GM12878 (cell line): ENCODE measurements around the gene ABCC4. TPM values are rescaled to one million over a fixed set of nuclear protein-coding genes. Genes with fewer than 3 reads are reported as not detected.

Experiments used
- ATAC-seq: fragments of 200-7000 bp; cut with Tn5 transposase; 3 replicates; pipeline ENCODE4 v1.9.1; 2020; ENCODE audit warnings: mild to moderate bottlenecking, moderate library complexity
- BruUV-seq: library from RNA; stranded (reverse); fragments of 400-500 nt; replicated peaks from 2 replicates; lab custom pipeline; 2021; lab: Mats Ljungman, UMichigan
- CTCF ChIA-PET: fragments of 300-600 bp; sonication (Branson Sonifier 250); formaldehyde crosslinking; extraction: SDS; loops from one replicate; lab custom pipeline; 2021; ENCODE audit warnings: inconsistent platforms; lab: Yijun Ruan, JAX
- POLR2A ChIA-PET: fragments of 350-600 bp; formaldehyde crosslinking; extraction: SDS; loops from one replicate; lab custom pipeline; 2021; ENCODE audit warnings: inconsistent platforms; lab: Charles Lee
- RAD21 ChIA-PET: fragments of 300-600 bp; sonication (Branson Sonifier 250); formaldehyde crosslinking; loops from one replicate; lab custom pipeline; 2023; ENCODE audit warnings: antibody characterized with exemption; ENCODE audit not compliant: unreplicated experiment; lab: Charles Lee
- SMC1A ChIA-PET: fragments of 300-600 bp; sonication (Branson Sonifier 250); formaldehyde crosslinking; loops from one replicate; lab custom pipeline; 2023; ENCODE audit not compliant: unreplicated experiment, uncharacterized antibody; lab: Charles Lee
- DNase-seq: peaks from one replicate; pipeline ENCODE4 v3.0.0-alpha.2; 2011; ENCODE audit warnings: low read depth, low spot score
- FAIRE-seq: peaks from 3 replicates; lab custom pipeline; 2011; peaks lifted over from hg19 to GRCh38; lab: Jason Lieb, UNC
- H2AFZ ChIP-seq: 2 replicates; pipeline ENCODE4 v1.6.0; 2011; ENCODE audit warnings: low read depth, low read length, control low read depth; ENCODE audit not compliant: control insufficient read depth
- H3K27ac ChIP-seq: 2 replicates; pipeline ENCODE4 v1.5.1; 2011; ENCODE audit warnings: control low read depth; ENCODE audit not compliant: control insufficient read depth, insufficient read depth
- H3K27me3 ChIP-seq, 2 experiments: replicated peaks in 1 of 2; 2 replicates each; pipeline versions ENCODE4 v1.6.0 to v1.6.1; 2011; ENCODE audit warnings: low read length in 1 of 2; ENCODE audit not compliant: control insufficient read depth in 2 of 2, insufficient read depth in 2 of 2
- H3K36me3 ChIP-seq, 2 experiments: 2 replicates each; pipeline ENCODE4 v1.5.1; 2011; ENCODE audit warnings: low read length in 1 of 2; ENCODE audit not compliant: control insufficient read depth in 2 of 2, insufficient read depth in 2 of 2
- H3K4me1 ChIP-seq: 2 replicates; pipeline ENCODE4 v1.6.1; 2011; ENCODE audit warnings: mild to moderate bottlenecking, low read length, moderate library complexity, mixed read lengths; ENCODE audit not compliant: control insufficient read depth, insufficient read depth
- H3K4me2 ChIP-seq: 2 replicates; pipeline ENCODE4 v1.6.0; 2011; ENCODE audit warnings: control low read depth; ENCODE audit not compliant: control insufficient read depth, insufficient read depth
- H3K4me3 ChIP-seq: fragments of 200-600 bp; sonication (generic); 2 replicates; pipeline ENCODE4 v1.5.1; 2016
- H3K79me2 ChIP-seq: 2 replicates; pipeline ENCODE4 v1.6.0; 2011; ENCODE audit warnings: low read length; ENCODE audit not compliant: control insufficient read depth, insufficient read depth
- H3K9ac ChIP-seq: 2 replicates; pipeline ENCODE4 v1.8.0; 2011; ENCODE audit warnings: low read length, control low read depth, mixed read lengths; ENCODE audit not compliant: control insufficient read depth, insufficient read depth
- H3K9me3 ChIP-seq: replicated peaks from 3 replicates; pipeline ENCODE4 v1.5.1; 2011; ENCODE audit warnings: mild to moderate bottlenecking, low read length; ENCODE audit not compliant: control insufficient read depth, insufficient read depth
- H4K20me1 ChIP-seq: 2 replicates; pipeline ENCODE4 v1.6.0; 2011; ENCODE audit not compliant: control insufficient read depth, insufficient read depth
- BMI1 ChIP-seq: fragments of 450-650 bp; IDR thresholded peaks from 2 replicates; pipeline ENCODE4 v1.6.1; 2016; ENCODE audit warnings: mild to moderate bottlenecking, moderate library complexity, borderline replicate concordance
- FOXK2 ChIP-seq: fragments of 450-650 bp; IDR thresholded peaks from 2 replicates; pipeline ENCODE4 v1.6.1; 2017; ENCODE audit warnings: mild to moderate bottlenecking, moderate library complexity
- JUND ChIP-seq: IDR thresholded peaks from 2 replicates; pipeline ENCODE4 v1.6.1; 2012; ENCODE audit warnings: low read depth, mild to moderate bottlenecking, low read length, improper control_type of control experiment, moderate library complexity
- LARP7 ChIP-seq: fragments of 450-650 bp; IDR thresholded peaks from 2 replicates; pipeline ENCODE4 v1.6.1; 2017; ENCODE audit warnings: mild to moderate bottlenecking
- NR2C2 ChIP-seq: IDR thresholded peaks from 2 replicates; pipeline ENCODE4 v1.6.1; 2011; ENCODE audit warnings: borderline replicate concordance, low read depth; ENCODE audit not compliant: control insufficient read depth, insufficient read length
- NRF1 ChIP-seq: conservative IDR thresholded peaks from 2 replicates; pipeline ENCODE4 v1.6.1; 2011; ENCODE audit warnings: mild to moderate bottlenecking, low read depth, low read length, improper control_type of control experiment
- PAX8 ChIP-seq: fragments of 450-650 bp; IDR thresholded peaks from 2 replicates; pipeline ENCODE4 v1.6.1; 2017; ENCODE audit warnings: mild to moderate bottlenecking, moderate library complexity
- SREBF2 ChIP-seq: IDR thresholded peaks from 2 replicates; pipeline ENCODE4 v1.6.1; 2012; ENCODE audit warnings: mild to moderate bottlenecking, low read length
- TCF3 ChIP-seq: IDR thresholded peaks from 2 replicates; pipeline ENCODE4 v1.6.1; 2012; ENCODE audit warnings: low read depth, mild to moderate bottlenecking, low read length, borderline replicate concordance; ENCODE audit not compliant: insufficient read depth
- WRNIP1 ChIP-seq: IDR thresholded peaks from 2 replicates; pipeline ENCODE4 v1.6.1; 2011; ENCODE audit warnings: low read depth, low read length, improper control_type of control experiment, borderline replicate concordance
- YBX1 ChIP-seq: fragments of 450-650 bp; IDR thresholded peaks from 2 replicates; pipeline ENCODE4 v1.6.1; 2016; ENCODE audit warnings: antibody characterized with exemption
- WGBS: methylation state at CpG from one replicate; pipeline ENCODE4 v1.1.6; 2016; ENCODE audit warnings: low lambda C conversion rate; ENCODE audit not compliant: insufficient replicate concordance, insufficient coverage; ENCODE audit errors: missing lambda C conversion rate; 5-methylcytosine and 5-hydroxymethylcytosine counted together
- in situ Hi-C: fragments of 300-500 bp; cut with MboI; formaldehyde crosslinking; loops from 9 replicates; pipeline ENCODE4 v1.14.3; 2018; ENCODE audit warnings: mixed read lengths
- intact Hi-C: fragments of 100-400 bp; cut with micrococcal nuclease; formaldehyde crosslinking; loops from one replicate; pipeline ENCODE4 v1.14.2; 2022; ENCODE audit not compliant: unreplicated experiment
- polyA plus RNA-seq, 11 experiments: library from polyadenylated mRNA; depleted of rRNA in 4 of 11; unstranded in 6 of 11; stranded (reverse) in 5 of 11; fragments of >200 nt; fragmentation: Nextera tagmentation in 4 of 11; fragmentation: Illumina TruSeq in 1 of 11; extraction: Ambion mirVana in 4 of 11; extraction: Trizol in 1 of 11; gene quantifications; 1 replicate in 1 of 11; 2 replicates in 10 of 11; pipeline versions ENCODE4 v1.2.1 to v1.2.3, GENCODE V29; 2011 to 2016; ENCODE audit warnings: inconsistent platforms in 2 of 11, missing spikeins in 2 of 11, low read depth in 1 of 11
- total RNA-seq, 4 experiments: library from RNA; depleted of rRNA in 3 of 4; stranded (reverse); fragments of >200 nt in 3 of 4; fragmentation: Illumina TruSeq in 1 of 4; extraction: Trizol in 1 of 4; gene quantifications; 2 replicates each; pipeline versions ENCODE4 v1.2.1 to v1.2.3, GENCODE V29; 2013 to 2021
- TF ChIP-seq, protein P1 (sequence below): fragments of 450-650 bp; IDR thresholded peaks from 2 replicates; pipeline ENCODE4 v1.6.1; 2017; ENCODE audit warnings: mild to moderate bottlenecking, moderate library complexity
- TF ChIP-seq, protein P2 (sequence below): fragments of 450-650 bp; IDR thresholded peaks from 2 replicates; pipeline ENCODE4 v1.6.1; 2017; ENCODE audit warnings: antibody characterized with exemption, mild to moderate bottlenecking, moderate library complexity

Gene ABCC4
- total and polyA plus RNA-seq, 10 of the 15 experiments (the other 5 are each of a cell fraction or from before 2014, with no cell fraction given): 7.2 to 44.4 (median 24.1) TPM

DNA sequence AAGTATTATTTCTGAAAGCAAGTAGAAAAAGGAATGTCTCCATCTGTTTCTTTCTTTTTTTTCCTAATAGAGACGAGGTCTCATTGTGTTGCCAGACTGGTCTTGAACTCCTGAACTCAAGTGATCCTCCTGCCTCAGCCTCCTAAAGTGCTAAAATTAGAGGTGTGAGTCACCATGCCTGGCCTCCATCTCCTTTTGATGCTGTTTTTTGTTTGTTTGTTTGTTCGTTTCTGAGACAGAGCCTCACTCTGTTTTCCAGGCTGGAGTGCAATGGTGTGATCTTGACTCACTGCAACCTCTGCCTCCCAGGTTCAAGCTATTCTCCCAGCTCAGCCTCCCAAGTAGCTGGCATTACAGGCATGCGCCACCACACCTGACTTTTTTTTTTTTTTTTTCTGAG is 14.5 kb upstream of the ABCC4 start (continued):
- TF ChIP-seq, protein P1, sequence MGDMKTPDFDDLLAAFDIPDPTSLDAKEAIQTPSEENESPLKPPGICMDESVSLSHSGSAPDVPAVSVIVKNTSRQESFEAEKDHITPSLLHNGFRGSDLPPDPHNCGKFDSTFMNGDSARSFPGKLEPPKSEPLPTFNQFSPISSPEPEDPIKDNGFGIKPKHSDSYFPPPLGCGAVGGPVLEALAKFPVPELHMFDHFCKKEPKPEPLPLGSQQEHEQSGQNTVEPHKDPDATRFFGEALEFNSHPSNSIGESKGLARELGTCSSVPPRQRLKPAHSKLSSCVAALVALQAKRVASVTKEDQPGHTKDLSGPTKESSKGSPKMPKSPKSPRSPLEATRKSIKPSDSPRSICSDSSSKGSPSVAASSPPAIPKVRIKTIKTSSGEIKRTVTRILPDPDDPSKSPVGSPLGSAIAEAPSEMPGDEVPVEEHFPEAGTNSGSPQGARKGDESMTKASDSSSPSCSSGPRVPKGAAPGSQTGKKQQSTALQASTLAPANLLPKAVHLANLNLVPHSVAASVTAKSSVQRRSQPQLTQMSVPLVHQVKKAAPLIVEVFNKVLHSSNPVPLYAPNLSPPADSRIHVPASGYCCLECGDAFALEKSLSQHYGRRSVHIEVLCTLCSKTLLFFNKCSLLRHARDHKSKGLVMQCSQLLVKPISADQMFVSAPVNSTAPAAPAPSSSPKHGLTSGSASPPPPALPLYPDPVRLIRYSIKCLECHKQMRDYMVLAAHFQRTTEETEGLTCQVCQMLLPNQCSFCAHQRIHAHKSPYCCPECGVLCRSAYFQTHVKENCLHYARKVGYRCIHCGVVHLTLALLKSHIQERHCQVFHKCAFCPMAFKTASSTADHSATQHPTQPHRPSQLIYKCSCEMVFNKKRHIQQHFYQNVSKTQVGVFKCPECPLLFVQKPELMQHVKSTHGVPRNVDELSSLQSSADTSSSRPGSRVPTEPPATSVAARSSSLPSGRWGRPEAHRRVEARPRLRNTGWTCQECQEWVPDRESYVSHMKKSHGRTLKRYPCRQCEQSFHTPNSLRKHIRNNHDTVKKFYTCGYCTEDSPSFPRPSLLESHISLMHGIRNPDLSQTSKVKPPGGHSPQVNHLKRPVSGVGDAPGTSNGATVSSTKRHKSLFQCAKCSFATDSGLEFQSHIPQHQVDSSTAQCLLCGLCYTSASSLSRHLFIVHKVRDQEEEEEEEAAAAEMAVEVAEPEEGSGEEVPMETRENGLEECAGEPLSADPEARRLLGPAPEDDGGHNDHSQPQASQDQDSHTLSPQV: no peak
- no peak for TF ChIP-seq BMI1
- TF ChIP-seq NR2C2: no peak
- no peak for TF ChIP-seq YBX1
- no peak for TF ChIP-seq TCF3
- TF ChIP-seq SREBF2: no peak

DNA sequence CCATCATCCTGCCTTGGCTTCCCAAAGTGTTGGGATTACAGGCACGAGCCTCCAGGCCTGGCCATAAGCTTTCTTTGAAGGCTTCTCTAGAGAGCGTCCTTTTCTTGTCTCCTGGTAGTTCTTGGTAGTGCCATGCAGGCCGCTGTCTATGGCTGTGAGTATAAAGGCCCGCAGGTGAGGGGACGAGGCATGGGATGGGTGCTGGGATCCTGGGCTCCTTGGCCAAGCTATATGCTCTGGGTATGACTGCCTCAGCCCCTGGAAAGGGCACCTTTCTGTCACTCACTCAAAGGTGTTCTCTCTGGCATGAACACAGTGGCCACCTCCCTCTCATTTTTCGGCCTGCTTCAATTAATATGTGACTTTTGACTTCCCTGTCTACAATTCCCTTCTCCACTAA is 6.3 kb upstream of the ABCC4 start:
- in situ Hi-C loops (no loop called here), intact Hi-C loops (no loop called here)
- no peaks in the 10 kb centered on the region for H3K9me3 ChIP-seq
- H3K4me1 ChIP-seq: peaks cover 3% of the 10 kb centered on the region; the same call in 1 of the 2 replicates
- no peak for FAIRE-seq
- H3K4me2 ChIP-seq: no peak overlapping the region
- no TSS peak for BruUV-seq
- ChIA-PET RAD21 (interaction anchor here (1.0 kb wide), 1 partner anchor 10 kb away, joined by 3 read pairs; no protein-coding TSS in a partner anchor), SMC1A (interaction anchor here (1.2 to 1.3 kb wide), 2 partner anchors 10 to 115 kb away, joined by 3 read pairs; no protein-coding TSS in a partner anchor), POLR2A (no interaction called here), CTCF (no interaction called here)
- H4K20me1 ChIP-seq: no peaks in the 10 kb centered on the region
- H2AFZ ChIP-seq: no peak overlapping the region
- H3K9ac ChIP-seq: no peak overlapping the region
- no peaks in the 10 kb centered on the region for H3K79me2 ChIP-seq
- H3K4me3 ChIP-seq: no peak overlapping the region
- ATAC-seq: no peak
- H3K27ac ChIP-seq: no peak overlapping the region
- DNase-seq: no peak
- H3K27me3 ChIP-seq: no peaks in the 10 kb centered on the region
- H3K36me3 ChIP-seq: no peaks in the 10 kb centered on the region
- 80% methylated on average over 6 of the region's 6 CpGs for WGBS
- no peak for TF ChIP-seq LARP7
- no peak for TF ChIP-seq JUND
- TF ChIP-seq NRF1: no peak
- TF ChIP-seq FOXK2: no peak
- TF ChIP-seq WRNIP1: no peak
- TF ChIP-seq, protein P2, sequence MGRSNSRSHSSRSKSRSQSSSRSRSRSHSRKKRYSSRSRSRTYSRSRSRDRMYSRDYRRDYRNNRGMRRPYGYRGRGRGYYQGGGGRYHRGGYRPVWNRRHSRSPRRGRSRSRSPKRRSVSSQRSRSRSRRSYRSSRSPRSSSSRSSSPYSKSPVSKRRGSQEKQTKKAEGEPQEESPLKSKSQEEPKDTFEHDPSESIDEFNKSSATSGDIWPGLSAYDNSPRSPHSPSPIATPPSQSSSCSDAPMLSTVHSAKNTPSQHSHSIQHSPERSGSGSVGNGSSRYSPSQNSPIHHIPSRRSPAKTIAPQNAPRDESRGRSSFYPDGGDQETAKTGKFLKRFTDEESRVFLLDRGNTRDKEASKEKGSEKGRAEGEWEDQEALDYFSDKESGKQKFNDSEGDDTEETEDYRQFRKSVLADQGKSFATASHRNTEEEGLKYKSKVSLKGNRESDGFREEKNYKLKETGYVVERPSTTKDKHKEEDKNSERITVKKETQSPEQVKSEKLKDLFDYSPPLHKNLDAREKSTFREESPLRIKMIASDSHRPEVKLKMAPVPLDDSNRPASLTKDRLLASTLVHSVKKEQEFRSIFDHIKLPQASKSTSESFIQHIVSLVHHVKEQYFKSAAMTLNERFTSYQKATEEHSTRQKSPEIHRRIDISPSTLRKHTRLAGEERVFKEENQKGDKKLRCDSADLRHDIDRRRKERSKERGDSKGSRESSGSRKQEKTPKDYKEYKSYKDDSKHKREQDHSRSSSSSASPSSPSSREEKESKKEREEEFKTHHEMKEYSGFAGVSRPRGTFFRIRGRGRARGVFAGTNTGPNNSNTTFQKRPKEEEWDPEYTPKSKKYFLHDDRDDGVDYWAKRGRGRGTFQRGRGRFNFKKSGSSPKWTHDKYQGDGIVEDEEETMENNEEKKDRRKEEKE: no peak
- TF ChIP-seq PAX8: no peak
